GM18951 (cell line): ENCODE data around the gene CRYGC.

Experiments used
- POLR2A ChIP-seq: IDR thresholded peaks from 4 replicates; pipeline ENCODE4 v1.6.1; 2011; ENCODE audit warnings: mild to moderate bottlenecking; ENCODE audit not compliant: insufficient read length, insufficient read depth; ENCODE audit errors: extremely low read depth
- in situ Hi-C: fragments of 300-500 bp; cut with MboI; formaldehyde crosslinking; loops from one replicate; pipeline ENCODE4 v1.12.0; 2022; ENCODE audit warnings: low sequenced_read_pairs, mixed read lengths, inconsistent platforms; ENCODE audit not compliant: unreplicated experiment

CRYGC gene

GRCh38 chr2:208098267-208098666, 31.4 kb downstream of the CRYGC start:
- in situ Hi-C loops = no loop called here
- TF ChIP-seq POLR2A = no peak

- no peak for TF ChIP-seq POLR2A
- in situ Hi-C loops = no loop called here
Measured at GRCh38 chr2:208097801-208098200, 31.8 kb downstream of the CRYGC start.

GRCh38 chr2:208097313-208097712, 32.3 kb downstream of the CRYGC start:
- no peak for TF ChIP-seq POLR2A
- in situ Hi-C loops = no loop called here

GRCh38 chr2:208096080-208096479, 33.5 kb downstream of the CRYGC start:
- no peak for TF ChIP-seq POLR2A
- in situ Hi-C loops = no loop called here

GRCh38 chr2:208093128-208093527, 36.5 kb downstream of the CRYGC start:
- TF ChIP-seq POLR2A = no peak
- in situ Hi-C loops = no loop called here

- in situ Hi-C loops = no loop called here
- TF ChIP-seq POLR2A = no peak
Measured at GRCh38 chr2:208092093-208092832, 37.4 kb downstream of the CRYGC start.

GRCh38 chr2:208090420-208090819, 39.2 kb downstream of the CRYGC start:
- in situ Hi-C loops = no loop called here
- no peak for TF ChIP-seq POLR2A

GRCh38 chr2:208086029-208086428, 43.6 kb downstream of the CRYGC start:
- in situ Hi-C loops = no loop called here

GRCh38 chr2:208083807-208084206, 45.8 kb downstream of the CRYGC start:
- no peak for TF ChIP-seq POLR2A
- in situ Hi-C loops = no loop called here

More at GRCh38 chr2:208086029-208086428, 43.6 kb downstream of the CRYGC start:
- TF ChIP-seq POLR2A = no peak
